Small intestine (tissue), 7 donors: Measurements from ENCODE around the gene CFAP299. TPM values are rescaled to one million over a fixed set of nuclear protein-coding genes. Genes with fewer than 3 reads are reported as not detected.
"Not testable (repeated sequence)": the region's sequence is repeated elsewhere in the genome, so short reads cannot be mapped to it uniquely, and the experiment has no call there.

Experiments
- DNase-seq, 2 donors: peaks; one replicate each; pipeline versions ENCODE4 v3.0.0 to v3.0.0-alpha.2; 2013
- FAIRE-seq: peaks from 2 replicates; lab custom pipeline; 2012; peaks lifted over from hg19 to GRCh38; lab: Jason Lieb, UNC
- H3K27ac ChIP-seq, 3 donors: one replicate each; pipeline ENCODE4 v1.5.1; 2013; ENCODE audit warnings: low read length in 2 of 3, mild to moderate bottlenecking in 2 of 3, control low read depth in 1 of 3, inconsistent platforms in 1 of 3, low read depth in 1 of 3, moderate library complexity in 1 of 3
- H3K27me3 ChIP-seq, 3 donors: one replicate each; pipeline ENCODE4 v1.6.1; 2013; ENCODE audit warnings: low read length in 3 of 3, inconsistent platforms in 1 of 3; ENCODE audit not compliant: control insufficient read depth in 3 of 3, insufficient read depth in 3 of 3
- H3K36me3 ChIP-seq, 3 donors: one replicate each; pipeline ENCODE4 v1.6.1; 2013; ENCODE audit warnings: low read length in 3 of 3, inconsistent platforms in 1 of 3, low read depth in 1 of 3, mild to moderate bottlenecking in 1 of 3, moderate library complexity in 1 of 3; ENCODE audit not compliant: control insufficient read depth in 3 of 3, insufficient read depth in 2 of 3
- H3K4me1 ChIP-seq, 3 donors: one replicate each; pipeline ENCODE4 v1.6.1; 2013; ENCODE audit warnings: low read length in 2 of 3, inconsistent platforms in 1 of 3, low read depth in 1 of 3, mild to moderate bottlenecking in 1 of 3, moderate library complexity in 1 of 3; ENCODE audit not compliant: control insufficient read depth in 3 of 3, insufficient read depth in 2 of 3
- H3K4me3 ChIP-seq, 3 donors: one replicate each; pipeline ENCODE4 v1.5.1; 2013; ENCODE audit warnings: low read length in 3 of 3, control low read depth in 1 of 3, inconsistent platforms in 1 of 3, low read depth in 1 of 3, mild to moderate bottlenecking in 1 of 3, moderate library complexity in 1 of 3
- H3K9me3 ChIP-seq, 2 donors: one replicate each; pipeline ENCODE4 v1.6.1; 2013; ENCODE audit warnings: low read depth in 1 of 2, low read length in 1 of 2; ENCODE audit not compliant: control insufficient read depth in 2 of 2, insufficient read depth in 1 of 2
- WGBS, 3 donors: extraction: QIAGEN DNeasy Blood & Tissue Kit; methylation state at CpG; one replicate each; pipeline ENCODE4 v1.1.7; 2013; 5-methylcytosine and 5-hydroxymethylcytosine counted together
- polyA plus RNA-seq, 4 donors: library from polyadenylated mRNA; stranded (reverse) in 3 of 4; unstranded in 1 of 4; fragments of 200-250 nt in 3 of 4; fragments of 120-200 nt in 1 of 4; gene quantifications; one replicate each; pipeline versions ENCODE4 v1.2.1 to v1.2.3, GENCODE V29; 2013
- donor health status: healthy with polysubstance abuse.
- donor health status: control.
- donor health status: control.
- donor health status: Bipolar disorder and iron deficiency.
- donor health status: healthy.

CFAP299 gene
- polyA plus RNA-seq, 4 donors: not detected

DNA sequence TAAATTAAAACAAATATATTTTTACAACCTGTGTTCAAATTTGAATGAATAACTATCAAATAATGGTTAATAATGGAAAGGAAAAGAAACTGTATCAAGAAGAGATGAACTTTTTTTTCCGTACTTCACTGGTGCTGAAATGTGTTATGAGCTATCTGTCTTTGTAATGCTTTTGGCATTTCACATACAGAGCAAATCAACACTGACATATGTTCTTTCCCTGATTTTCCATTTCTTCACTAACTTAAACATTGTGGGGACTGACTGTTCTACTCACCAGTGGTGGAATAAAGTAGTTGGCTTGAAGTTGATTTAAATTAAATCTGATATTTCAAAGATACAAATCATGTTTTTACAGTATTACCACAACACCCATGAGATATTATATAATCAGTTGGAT, 390.9 kb downstream of the CFAP299 start:
- Histone ChIP-seq H3K4me1 (no peaks in the 10 kb centered on the region), H3K27me3 (no peaks in the 10 kb centered on the region), H3K4me3 (no peak overlapping the region), H3K9me3 (peaks cover 0 to 4% of the 10 kb centered on the region in 2 donors), H3K27ac (no peak overlapping the region), H3K36me3 (no peaks in the 10 kb centered on the region)
- FAIRE-seq (no peak), DNase-seq (no peak)
- 74 to 92% (median 79%) methylated on average over 1 of the region's 1 CpG for WGBS, 3 donors

DNA sequence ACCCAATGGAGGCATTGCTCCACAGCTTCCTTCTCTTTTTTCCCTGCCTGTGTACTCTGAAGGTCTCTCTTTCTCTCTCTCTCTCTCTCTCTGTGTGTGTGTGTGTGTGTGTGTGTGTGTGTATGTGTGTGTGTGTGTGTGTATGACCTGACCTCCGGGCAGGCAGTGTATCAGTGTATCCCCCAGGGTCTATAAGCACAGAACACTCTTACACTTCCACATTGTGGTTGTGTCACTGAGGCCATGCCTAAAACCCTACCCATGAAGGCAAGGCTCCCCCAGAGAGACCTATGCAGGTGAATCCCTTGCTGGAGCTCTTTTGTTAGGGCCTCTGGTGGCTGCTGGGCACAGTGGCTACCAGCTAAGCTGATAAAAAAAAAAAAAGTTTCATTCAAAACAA, 394.6 kb downstream of the CFAP299 start:
- H3K27me3 ChIP-seq: no peaks in the 10 kb centered on the region
- H3K9me3 ChIP-seq: no peaks in the 10 kb centered on the region
- H3K36me3 ChIP-seq: no peaks in the 10 kb centered on the region
- DNase-seq (no peak), FAIRE-seq (no peak)
- H3K4me3 ChIP-seq: no peak overlapping the region
- no peak overlapping the region for H3K27ac ChIP-seq
- H3K4me1 ChIP-seq: no peaks in the 10 kb centered on the region
- 85 to 93% (median 92%) methylated on average over 1 of the region's 1 CpG for WGBS, 3 donors

DNA sequence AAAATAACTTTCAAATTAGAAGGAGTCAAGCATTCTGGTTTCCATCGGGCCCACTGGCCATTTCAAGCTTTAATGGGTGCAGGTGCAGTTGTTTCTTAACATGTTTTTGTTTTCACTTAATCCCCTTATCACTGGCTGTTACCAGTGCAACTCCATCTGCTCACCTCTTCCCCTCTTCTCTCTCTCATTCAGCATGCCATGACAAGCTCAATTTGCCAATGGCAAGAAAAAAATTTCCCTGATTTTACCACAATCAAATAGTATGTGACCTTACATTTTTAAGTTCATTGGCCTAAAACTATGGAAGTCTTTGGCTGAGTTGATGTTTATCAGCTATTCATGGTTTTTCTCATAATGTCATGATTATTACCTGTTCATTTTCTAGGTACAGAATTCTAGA, 395.9 kb downstream of the CFAP299 start:
- FAIRE-seq: no peak
- DNase-seq: no peak
- no peaks in the 10 kb centered on the region for H3K4me1 ChIP-seq
- H3K36me3 ChIP-seq: no peaks in the 10 kb centered on the region
- no peak overlapping the region for H3K27ac ChIP-seq
- H3K4me3 ChIP-seq: no peak overlapping the region
- H3K27me3 ChIP-seq: no peaks in the 10 kb centered on the region
- 67 to 78% (median 76%) methylated on average over 1 of the region's 1 CpG for WGBS, 3 donors
- H3K9me3 ChIP-seq: no peaks in the 10 kb centered on the region

DNA sequence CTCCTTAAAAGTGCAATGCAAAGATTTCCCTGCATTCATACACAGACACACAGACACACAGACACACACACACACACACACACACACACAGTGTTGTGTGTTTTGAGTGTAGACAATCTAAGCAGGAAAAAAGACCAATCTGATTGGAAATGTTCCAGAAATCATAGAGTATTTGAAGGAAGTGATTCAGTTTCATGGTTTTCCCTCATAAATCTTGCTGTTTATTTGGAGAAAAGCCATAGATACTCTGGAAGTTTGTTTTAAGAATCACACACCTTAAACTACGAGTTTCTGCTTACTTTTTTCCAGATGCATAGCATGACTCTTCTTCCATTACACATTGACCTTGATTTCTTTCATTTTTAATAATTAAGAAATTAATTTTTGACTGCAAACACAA, 396.5 kb downstream of the CFAP299 start:
- H3K36me3 ChIP-seq: no peaks in the 10 kb centered on the region
- H3K27me3 ChIP-seq: no peaks in the 10 kb centered on the region
- no peak for DNase-seq
- no peak for FAIRE-seq
- WGBS, 3 donors: 6 to 15% (median 13%) methylated on average over 1 of the region's 1 CpG
- H3K9me3 ChIP-seq: no peaks in the 10 kb centered on the region
- no peak overlapping the region for H3K4me3 ChIP-seq
- no peaks in the 10 kb centered on the region for H3K4me1 ChIP-seq
- no peak overlapping the region for H3K27ac ChIP-seq

DNA sequence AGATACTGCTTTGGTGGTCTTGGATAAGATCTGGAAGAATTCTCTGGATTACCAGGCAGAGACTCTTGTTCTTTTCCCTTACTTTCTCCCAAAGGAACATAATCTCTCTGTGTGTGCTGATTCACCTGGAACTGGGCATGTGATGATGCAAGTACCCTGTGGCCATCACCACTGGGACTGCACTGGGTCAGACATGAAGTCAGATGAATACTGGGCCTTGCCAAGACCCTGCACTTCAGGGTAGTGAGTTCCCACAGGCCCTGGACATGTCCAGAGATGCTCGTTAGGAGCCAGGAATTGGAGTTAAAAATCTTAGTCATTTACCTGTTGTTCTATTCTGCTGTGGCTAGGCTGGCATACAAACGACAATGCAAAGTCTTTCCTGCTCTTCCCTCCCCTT, 404.8 kb downstream of the CFAP299 start:
- 67 to 80% (median 79%) methylated on average over 2 of the region's 2 CpGs for WGBS, 3 donors
- Histone ChIP-seq H3K27ac (no peak overlapping the region), H3K4me3 (no peak overlapping the region), H3K9me3 (peaks cover 0 to 2% of the 10 kb centered on the region in 2 donors), H3K36me3 (no peaks in the 10 kb centered on the region), H3K27me3 (no peaks in the 10 kb centered on the region), H3K4me1 (no peaks in the 10 kb centered on the region)
- no peak for DNase-seq
- no peak for FAIRE-seq

DNA sequence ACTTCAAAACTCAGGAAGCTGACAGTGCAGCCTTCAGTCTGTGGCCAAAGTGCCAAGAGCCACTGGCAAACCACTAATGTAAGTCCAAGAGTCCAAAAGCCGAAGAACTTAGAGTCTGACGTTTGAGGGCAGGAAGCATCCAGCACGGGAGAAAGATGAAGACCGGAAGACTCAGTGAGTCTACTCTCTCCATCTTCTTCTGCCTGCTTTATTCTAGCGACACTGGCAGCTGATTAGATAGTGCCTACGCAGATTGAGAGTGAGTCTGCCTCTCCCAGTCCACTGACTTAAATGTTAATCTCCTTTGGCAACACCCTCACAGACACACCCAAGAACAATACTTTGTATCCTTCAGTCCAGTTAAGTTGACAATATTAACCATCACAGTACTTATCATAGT, 414.0 kb downstream of the CFAP299 start:
- 13 to 65% (median 57%) methylated on average over 6 of the region's 6 CpGs for WGBS, 3 donors
- not testable (repeated sequence) for H3K36me3 ChIP-seq, FAIRE-seq

DNA sequence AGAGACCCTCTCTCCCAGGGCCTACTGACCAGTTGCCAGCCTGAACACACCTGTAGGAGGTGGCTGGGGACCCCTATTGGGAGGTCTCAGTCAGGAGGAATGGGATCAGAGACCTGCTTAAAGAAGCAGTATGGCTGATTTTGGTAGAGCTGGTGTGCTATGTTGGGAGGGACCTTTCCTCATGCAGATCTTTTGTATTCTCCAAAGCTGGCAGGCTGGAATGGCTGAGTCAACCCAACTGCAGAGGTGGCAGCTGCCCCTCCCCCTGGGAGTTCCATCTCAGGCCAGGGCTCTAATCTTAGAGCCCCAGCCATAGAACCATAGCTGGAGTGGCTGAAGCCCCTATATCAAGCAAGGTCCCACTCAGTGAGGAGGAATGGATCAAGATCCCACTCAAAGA, 415.7 kb downstream of the CFAP299 start:
- no peaks in the 10 kb centered on the region for H3K36me3 ChIP-seq
- H3K9me3 ChIP-seq: no peaks in the 10 kb centered on the region
- FAIRE-seq: no peak

More for the DNA sequence above, 414.0 kb downstream of the CFAP299 start:
- not testable (repeated sequence) for H3K4me3 ChIP-seq, H3K4me1 ChIP-seq, H3K27me3 ChIP-seq, H3K9me3 ChIP-seq, H3K27ac ChIP-seq
- DNase-seq: peak in 1 of 2 donors; percentile 78

DNA sequence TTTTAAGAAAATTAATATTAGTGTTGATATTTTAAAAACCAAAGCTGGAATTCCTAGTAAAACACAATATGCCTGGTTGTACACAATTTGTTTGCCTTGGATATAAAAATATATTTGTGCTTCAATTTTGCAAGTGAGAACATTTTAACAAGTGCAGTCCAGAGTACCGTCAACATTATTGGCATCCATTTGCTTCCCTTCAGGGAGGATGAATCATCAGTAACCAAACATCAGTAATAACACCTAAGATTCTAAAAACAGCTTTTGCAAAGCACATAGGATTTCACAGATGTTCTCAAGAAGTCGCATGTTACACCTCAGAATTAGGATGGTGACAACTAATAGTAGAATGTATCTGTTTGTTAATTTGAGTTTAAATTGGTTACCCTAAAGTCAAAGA, 432.4 kb downstream of the CFAP299 start:
- Histone ChIP-seq H3K4me3 (no peak overlapping the region), H3K27me3 (no peaks in the 10 kb centered on the region), H3K27ac (no peak overlapping the region), H3K9me3 (no peaks in the 10 kb centered on the region), H3K4me1 (no peaks in the 10 kb centered on the region), H3K36me3 (no peaks in the 10 kb centered on the region)
- 65 to 79% (median 72%) methylated on average over 2 of the region's 2 CpGs for WGBS, 3 donors
- FAIRE-seq (no peak), DNase-seq (no peak)

More for the DNA sequence above, 415.7 kb downstream of the CFAP299 start:
- Histone ChIP-seq H3K27ac (no peak overlapping the region), H3K27me3 (no peaks in the 10 kb centered on the region), H3K4me1 (no peaks in the 10 kb centered on the region), H3K4me3 (no peak overlapping the region)
- no peak for DNase-seq

DNA sequence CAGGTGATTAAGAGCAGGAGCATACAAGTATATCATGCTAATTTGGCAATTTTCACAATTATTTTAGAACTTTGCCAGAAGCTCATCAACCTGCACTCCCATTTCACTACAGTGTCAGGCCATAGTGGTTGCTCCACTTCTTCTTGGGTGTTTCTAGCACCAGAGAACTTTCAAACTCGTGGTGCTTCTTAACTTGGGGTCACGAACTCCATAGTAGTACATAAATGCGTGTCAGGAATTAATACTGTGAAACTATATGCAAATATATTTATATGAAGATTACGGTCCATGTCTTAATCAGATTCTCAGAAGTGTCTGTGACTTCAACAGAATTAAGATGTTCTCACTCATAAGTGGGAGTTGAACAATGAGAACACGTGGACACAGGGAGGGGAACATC, 440.6 kb downstream of the CFAP299 start:
- Histone ChIP-seq H3K4me3 (no peak overlapping the region), H3K36me3 (no peaks in the 10 kb centered on the region), H3K9me3 (no peaks in the 10 kb centered on the region), H3K27me3 (no peaks in the 10 kb centered on the region), H3K4me1 (no peaks in the 10 kb centered on the region), H3K27ac (no peak overlapping the region)
- no peak for DNase-seq
- no peak for FAIRE-seq
- 77 to 80% (median 79%) methylated on average over 5 of the region's 5 CpGs for WGBS, 3 donors
